IPS DF 4.7 (cell line): Measurements from ENCODE around the gene KLF1.
"Not testable (repeated sequence)": the region's sequence is repeated elsewhere in the genome, so short reads cannot be mapped to it uniquely, and the experiment has no call there.

Experiments used
- DNase-seq: peaks from one replicate; pipeline ENCODE4 v3.0.0-alpha.2; 2013; ENCODE audit warnings: low spot score; ENCODE audit errors: extremely low read depth

KLF1 gene

GRCh38 chr19:12867120-12868099 lies 19.6 kb downstream of the KLF1 start:
- no peak for DNase-seq

- no peak for DNase-seq
Observed at GRCh38 chr19:12866416-12867119, 20.4 kb downstream of the KLF1 start.

- DNase-seq: no peak
Observed at GRCh38 chr19:12865746-12866415, 21.1 kb downstream of the KLF1 start.

- no peak for DNase-seq
Observed at GRCh38 chr19:12864721-12865715, 22.0 kb downstream of the KLF1 start.

GRCh38 chr19:12864143-12864542 lies 22.9 kb downstream of the KLF1 start:
- no peak for DNase-seq

- DNase-seq: no peak
Observed at GRCh38 chr19:12859546-12859945, 27.5 kb downstream of the KLF1 start.

- DNase-seq: no peak
Observed at GRCh38 chr19:12858041-12858928, 28.7 kb downstream of the KLF1 start.

GRCh38 chr19:12856653-12857052 lies 30.3 kb downstream of the KLF1 start:
- DNase-seq: no peak

GRCh38 chr19:12847159-12848139 lies 39.6 kb downstream of the KLF1 start:
- DNase-seq: no peak

- not testable (repeated sequence) for DNase-seq
Observed at GRCh38 chr19:12846613-12847012, 40.4 kb downstream of the KLF1 start.

- DNase-seq: no peak
Observed at GRCh38 chr19:12843999-12844732, 42.8 kb downstream of the KLF1 start.

- no peak for DNase-seq
Observed at GRCh38 chr19:12843328-12843727, 43.7 kb downstream of the KLF1 start.

- no peak for DNase-seq
Observed at GRCh38 chr19:12842511-12842910, 44.5 kb downstream of the KLF1 start.

- no peak for DNase-seq
Observed at GRCh38 chr19:12841094-12841493, 45.9 kb downstream of the KLF1 start.

GRCh38 chr19:12840091-12841079 lies 46.6 kb downstream of the KLF1 start:
- no peak for DNase-seq
